HG03108 (cell line): ENCODE data around the gene TMEM217.
A peak's percentile ranks its signal among the peaks of the same experiment; 100 is the strongest.

Experiments used
- ATAC-seq: cut with Tn5 transposase; IDR thresholded peaks from one replicate; pipeline ENCODE4 v1.9.1; 2021; ENCODE audit warnings: moderate library complexity; ENCODE audit not compliant: unreplicated experiment

The TMEM217 gene

DNA sequence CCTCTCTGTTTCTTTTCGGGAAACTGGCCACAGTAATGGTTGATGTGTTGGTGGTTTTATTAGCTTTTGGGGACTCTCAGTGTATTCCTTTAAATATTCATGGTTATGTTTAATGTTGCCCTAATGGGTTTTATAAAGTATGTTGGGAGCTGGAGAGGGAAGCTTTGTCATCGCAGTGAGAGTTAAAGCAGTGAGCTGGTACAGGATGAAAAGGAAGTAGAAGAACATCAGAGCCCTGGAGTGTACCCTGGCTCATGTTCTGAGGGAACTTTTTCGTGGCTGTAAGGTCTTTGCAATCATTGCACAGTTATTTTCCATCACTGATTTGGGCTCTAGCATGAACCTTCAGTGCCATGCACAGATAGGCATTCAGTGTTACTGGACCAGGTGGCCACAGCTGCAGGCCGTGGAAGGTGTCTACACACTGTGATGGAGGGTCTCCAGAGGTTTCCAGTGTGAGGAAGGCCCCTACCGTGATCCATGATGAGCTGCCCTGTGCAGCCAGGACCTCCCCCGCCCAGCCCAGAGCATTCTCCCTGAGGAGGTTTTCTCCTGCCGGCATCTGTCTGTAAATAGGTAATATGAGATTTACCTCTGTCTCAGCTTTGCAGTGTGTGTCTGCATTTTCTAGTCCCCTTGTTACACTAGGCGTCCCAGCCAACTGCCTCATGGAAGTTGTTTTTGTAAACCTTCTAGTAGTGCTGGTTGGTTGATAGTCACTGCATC, 22.4 kb upstream of the TMEM217 start:
- no peak for ATAC-seq

DNA sequence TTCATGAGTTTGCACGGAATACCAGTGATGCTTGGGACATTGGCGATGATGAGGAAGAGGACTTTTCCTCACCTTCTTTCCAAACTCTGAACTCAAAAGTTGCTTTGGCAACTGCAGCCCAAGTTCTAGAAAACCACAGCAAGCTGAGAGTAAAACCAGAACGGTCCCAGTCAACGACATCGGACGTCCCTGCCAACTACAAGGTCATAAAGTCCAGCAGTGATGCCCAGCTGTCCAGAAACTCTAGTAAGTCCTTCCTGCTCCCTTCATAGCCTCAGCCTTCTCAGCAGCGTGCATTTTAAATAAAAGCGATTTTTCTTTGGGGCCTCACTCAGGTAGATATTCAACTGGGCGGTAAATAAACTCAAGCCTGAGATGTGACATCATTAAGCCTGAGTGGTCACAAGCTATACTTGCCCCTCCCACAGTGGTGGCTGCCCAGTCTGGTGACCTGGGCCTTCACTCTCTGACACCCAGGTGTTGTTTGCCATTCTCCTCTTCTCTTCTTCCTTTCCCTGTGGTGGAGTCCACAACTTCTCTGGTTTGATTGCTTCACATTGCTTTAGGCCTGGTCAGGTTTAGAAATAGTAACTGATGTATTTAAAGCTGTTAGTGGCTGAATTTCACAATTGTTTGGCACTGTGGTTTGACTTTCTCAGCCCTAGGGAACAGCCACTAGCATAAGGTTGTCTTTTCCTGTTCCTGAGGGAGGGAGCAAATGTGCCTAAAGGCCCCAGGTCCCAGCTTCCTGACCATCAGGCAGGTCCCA, 21.6 kb upstream of the TMEM217 start:
- no peak for ATAC-seq

GRCh38 chr6:37277001-37277409, 19.1 kb upstream of the TMEM217 start:
- ATAC-seq: peak; percentile 66

DNA sequence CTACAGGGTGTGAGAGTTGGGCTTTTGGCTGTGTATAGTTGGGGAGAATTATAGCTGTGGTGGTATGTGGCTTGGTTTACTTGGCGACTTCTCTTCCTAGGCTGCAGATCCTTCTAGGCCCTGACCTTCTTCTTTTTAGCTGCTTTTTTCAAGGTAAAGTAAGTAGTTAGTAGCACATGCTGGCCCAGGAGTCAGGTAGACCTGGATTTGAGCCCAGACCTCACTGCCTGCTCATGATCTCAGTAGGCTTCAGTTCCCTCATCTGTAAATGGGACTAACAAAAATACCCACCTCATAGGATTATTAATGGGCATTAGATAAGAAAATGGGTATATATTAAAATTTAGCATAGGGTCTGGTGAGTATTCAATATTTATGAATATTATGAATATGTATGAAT, 17.4 kb upstream of the TMEM217 start:
- no peak for ATAC-seq

GRCh38 chr6:37273690-37274089, 15.7 kb upstream of the TMEM217 start:
- ATAC-seq: no peak

DNA sequence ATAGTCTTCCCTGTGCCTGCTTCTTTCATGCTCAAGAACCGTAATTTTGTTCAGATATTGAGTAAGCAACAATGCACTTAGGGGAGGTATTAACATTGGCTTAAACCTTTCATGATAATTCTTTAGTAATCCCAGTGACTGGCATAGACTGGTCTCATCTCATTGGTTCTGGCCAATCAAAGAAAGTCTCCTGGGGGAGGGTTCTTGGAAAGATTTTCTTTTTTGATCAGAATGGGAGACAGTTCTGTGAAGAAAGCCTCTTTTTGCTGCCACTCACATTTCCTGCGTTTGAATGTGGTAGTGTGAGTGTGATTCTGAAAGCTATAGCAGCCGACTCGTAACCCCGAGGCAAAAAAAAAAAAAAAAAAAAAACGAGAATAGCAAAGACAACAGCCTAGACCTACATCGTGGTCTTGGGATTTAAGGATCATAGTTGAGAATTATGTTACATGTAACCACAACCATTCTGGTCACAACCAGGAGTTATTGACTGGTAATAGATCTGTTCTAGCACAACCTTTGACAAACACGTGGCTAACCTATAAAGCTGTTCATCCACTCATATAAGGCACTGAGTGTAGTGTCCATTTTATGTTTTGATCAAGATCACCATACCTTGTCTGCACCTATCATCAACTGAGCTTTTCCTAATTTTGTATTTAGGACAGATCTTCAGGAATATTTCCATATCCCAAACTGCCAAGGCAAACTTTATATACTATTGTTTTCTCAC, 15.1 kb upstream of the TMEM217 start:
- no peak for ATAC-seq

- ATAC-seq: no peak
Observed at GRCh38 chr6:37269105-37269504, 11.2 kb upstream of the TMEM217 start.

DNA sequence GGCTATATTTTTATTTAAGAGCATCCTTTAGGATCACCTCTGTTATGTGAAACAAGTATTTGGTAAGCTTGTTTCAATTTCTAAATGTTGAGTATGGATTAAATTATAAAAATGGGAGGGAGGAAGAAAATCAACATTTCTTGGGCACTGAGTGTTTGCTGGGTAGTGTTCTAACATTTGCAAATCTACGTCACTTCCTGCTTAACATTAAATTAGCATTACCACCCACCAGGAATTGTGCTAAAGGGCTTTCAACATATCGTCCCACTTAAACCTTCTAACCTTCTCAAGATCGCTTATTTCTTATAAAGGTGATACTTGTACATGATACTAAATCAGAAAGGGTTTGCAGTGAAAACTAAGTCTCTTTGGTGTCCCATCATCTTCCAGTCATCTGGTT, 7.9 kb upstream of the TMEM217 start:
- no peak for ATAC-seq

- ATAC-seq: no peak
Observed at GRCh38 chr6:37265001-37265400, 7.1 kb upstream of the TMEM217 start.

DNA sequence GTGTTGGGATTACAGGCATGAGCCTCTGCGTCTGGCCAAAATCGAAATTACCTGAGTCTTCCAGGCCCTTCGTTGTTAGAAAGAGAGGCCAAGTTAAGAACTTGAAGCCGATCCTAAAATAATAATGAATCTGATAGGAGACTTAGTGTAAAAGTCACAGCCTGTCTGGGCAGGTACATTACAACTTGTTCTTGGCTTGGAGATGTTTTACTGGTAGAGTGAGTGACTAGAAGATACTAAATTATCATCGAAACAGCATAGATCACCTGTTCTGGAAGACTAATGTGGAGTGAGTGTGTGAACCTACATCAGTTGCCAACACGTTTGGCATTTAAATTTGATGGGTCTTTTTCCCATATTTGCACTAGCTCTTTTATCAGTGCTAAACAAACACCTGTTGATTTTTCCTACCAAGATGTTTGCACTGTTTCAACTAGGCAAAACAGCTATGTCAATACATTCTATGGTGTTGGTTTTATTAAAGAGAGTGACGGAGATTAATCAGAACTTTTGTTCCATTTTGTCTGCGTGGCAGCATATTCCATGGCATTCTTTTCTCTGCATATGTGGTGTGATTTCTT, 4.6 kb upstream of the TMEM217 start:
- no peak for ATAC-seq

GRCh38 chr6:37261198-37261597, 3.3 kb upstream of the TMEM217 start:
- ATAC-seq: no peak

GRCh38 chr6:37260444-37260843, 2.5 kb upstream of the TMEM217 start:
- no peak for ATAC-seq

- ATAC-seq: no peak
Observed at GRCh38 chr6:37260040-37260439, 2.1 kb upstream of the TMEM217 start.

- no peak for ATAC-seq
Observed at GRCh38 chr6:37259191-37259590, 1.2 kb upstream of the TMEM217 start.

DNA sequence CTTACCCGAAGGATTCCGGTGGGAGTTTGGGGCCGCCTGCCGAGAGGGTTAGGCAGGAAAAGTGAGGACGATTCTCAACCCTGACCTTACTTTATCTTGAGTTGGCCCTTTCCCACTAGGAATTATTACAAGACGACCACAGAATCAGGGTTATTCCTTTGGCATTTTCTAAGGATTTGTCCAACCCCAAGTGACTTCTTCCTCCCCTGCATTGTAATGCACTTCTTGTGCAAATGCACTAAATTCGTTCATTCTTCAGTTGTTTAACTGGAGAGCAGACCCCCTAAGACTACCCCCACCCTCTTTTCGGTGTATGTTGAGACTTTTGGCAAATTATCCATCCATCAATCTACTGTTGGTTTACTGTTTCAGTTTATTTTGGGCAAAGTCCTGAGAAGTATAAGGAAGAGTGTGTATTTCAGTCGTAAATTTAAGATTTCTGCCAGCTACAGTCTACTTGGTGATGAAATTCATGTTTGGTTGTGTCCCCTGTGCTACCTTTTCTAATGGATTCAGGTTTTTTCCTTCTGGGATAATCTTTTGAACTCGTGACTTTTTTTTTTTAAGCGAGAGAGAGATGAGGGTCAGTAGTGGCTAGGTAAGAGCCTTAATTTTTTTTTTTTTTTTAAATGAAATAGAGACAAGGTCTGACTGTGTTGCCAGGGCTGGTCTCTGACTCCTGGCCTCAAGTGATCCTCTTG, 611 bp upstream of the TMEM217 start:
- no peak for ATAC-seq

DNA sequence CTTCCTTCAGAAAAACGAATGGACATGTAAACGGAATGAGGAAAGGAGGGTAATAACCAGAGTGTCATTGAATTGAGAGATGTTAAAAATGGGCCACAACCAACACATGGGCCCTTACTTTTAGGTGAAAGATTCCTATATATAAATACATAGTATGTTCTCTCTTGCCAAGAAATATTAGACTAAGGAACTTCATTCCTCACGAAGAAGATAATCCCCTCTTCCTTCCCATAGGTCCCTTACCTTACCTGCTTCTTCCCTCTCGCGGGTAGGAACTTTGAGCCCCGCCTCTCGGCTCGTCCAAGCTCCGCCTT, 667 bp downstream of the TMEM217 start:
- no peak for ATAC-seq

- ATAC-seq: no peak
Observed at GRCh38 chr6:37256692-37257319, 1.1 kb downstream of the TMEM217 start.

DNA sequence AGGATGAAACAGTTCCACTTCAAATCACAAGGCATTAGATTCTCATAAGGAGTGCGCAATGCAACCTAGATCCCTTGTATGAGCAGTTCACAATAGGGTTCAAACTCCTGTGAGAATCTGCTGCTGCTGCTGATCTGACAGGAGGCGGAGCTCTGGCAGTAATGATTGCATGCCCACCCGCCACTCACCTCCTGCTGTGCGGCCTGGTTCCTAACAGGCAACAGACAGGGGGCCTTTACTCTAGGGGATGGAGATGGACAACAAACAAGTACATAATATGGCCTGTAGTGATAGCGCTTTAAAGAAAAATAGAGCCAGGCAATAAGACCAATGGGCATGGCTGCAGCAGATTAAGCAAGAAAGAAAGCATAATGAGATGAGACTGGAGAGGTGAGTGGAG, 3.1 kb downstream of the TMEM217 start:
- ATAC-seq: no peak

DNA sequence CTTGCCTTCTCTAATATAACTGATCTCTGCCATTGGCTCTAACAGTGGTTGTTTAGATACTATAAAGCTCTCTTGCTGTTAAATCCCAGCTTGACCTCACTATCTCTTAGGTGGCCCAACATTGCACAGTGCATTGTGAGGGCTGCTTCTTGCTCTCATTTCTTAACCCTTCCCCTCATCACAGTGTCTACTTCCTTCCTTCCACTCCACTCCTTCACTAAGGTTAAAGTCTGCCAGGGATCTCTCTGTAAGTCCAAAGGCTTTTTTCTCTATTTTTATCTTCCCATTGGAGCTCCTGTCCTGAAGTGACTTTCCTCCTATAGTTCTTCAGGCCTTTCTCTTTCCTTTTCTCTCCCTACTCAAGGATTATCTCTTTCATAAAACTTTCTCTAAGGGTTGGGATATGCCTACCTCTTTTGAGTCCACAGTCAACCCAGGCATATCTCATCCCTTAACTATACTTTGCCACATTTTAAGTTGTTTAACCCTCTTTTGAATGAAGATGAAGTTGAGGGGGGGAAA, 4.4 kb downstream of the TMEM217 start:
- ATAC-seq: no peak

DNA sequence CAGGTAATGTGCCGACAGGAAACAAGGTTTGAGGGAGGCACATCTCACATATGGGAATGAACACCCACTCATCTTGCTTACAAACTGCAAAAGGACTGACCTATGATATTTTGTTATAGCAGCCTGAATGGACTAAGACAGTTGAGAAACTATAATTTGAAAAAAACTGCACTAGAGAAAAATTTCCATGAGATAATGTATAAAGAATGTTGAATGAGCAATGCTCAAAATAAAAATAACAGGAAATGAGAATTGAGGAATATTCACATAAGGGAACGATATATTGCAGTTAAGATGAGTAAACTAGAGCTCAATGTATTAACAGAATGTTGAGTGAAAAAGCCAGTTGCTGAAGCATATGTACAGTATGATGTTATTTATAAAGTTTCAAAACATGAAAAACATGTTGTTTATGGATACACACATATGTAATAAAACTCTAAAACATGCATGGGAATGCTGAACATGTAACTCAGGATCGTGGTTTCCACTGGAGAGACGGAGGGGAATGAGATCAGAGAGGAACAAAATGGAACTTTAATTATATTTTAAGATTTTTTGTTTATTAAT, 6.6 kb downstream of the TMEM217 start:
- ATAC-seq: no peak
